GM21723 (cell line): ENCODE data around the gene CCDC167.
"Not testable (repeated sequence)": the region's sequence is repeated elsewhere in the genome, so short reads cannot be mapped to it uniquely, and the experiment has no call there.

Experiments
- ATAC-seq: cut with Tn5 transposase; IDR thresholded peaks from one replicate; pipeline ENCODE4 v1.9.1; 2021; ENCODE audit warnings: mild to moderate bottlenecking, moderate library complexity; ENCODE audit not compliant: unreplicated experiment

Gene CCDC167

GRCh38 chr6:37511910-37512399 lies 12.3 kb upstream of the CCDC167 start:
- ATAC-seq = no peak

- no peak for ATAC-seq
Observed at GRCh38 chr6:37511201-37511600, 11.5 kb upstream of the CCDC167 start.

GRCh38 chr6:37507690-37508421 lies 8.2 kb upstream of the CCDC167 start:
- ATAC-seq = no peak

GRCh38 chr6:37507077-37507476 lies 7.4 kb upstream of the CCDC167 start:
- no peak for ATAC-seq

- ATAC-seq = no peak
Observed at GRCh38 chr6:37506479-37506878, 6.8 kb upstream of the CCDC167 start.

GRCh38 chr6:37504024-37504423 lies 4.3 kb upstream of the CCDC167 start:
- ATAC-seq = no peak

GRCh38 chr6:37503309-37503965 lies 3.7 kb upstream of the CCDC167 start:
- no peak for ATAC-seq

- no peak for ATAC-seq
Observed at GRCh38 chr6:37502703-37503291, 3.1 kb upstream of the CCDC167 start.

GRCh38 chr6:37501632-37502491 lies 2.2 kb upstream of the CCDC167 start:
- ATAC-seq = no peak

- ATAC-seq = not testable (repeated sequence)
Observed at GRCh38 chr6:37500904-37501303, 1.2 kb upstream of the CCDC167 start.

- ATAC-seq = no peak
Observed at GRCh38 chr6:37500294-37500608, 558 bp upstream of the CCDC167 start.

GRCh38 chr6:37496951-37497885 lies 2.5 kb downstream of the CCDC167 start:
- ATAC-seq = no peak

GRCh38 chr6:37495244-37495934 lies 4.3 kb downstream of the CCDC167 start:
- ATAC-seq = no peak

- no peak for ATAC-seq
Observed at GRCh38 chr6:37493661-37493995, 6.1 kb downstream of the CCDC167 start.

- no peak for ATAC-seq
Observed at GRCh38 chr6:37492991-37493660, 6.6 kb downstream of the CCDC167 start.

- no peak for ATAC-seq
Observed at GRCh38 chr6:37492236-37492972, 7.3 kb downstream of the CCDC167 start.

GRCh38 chr6:37491830-37492208 lies 7.9 kb downstream of the CCDC167 start:
- no peak for ATAC-seq

GRCh38 chr6:37491171-37491829 lies 8.4 kb downstream of the CCDC167 start:
- ATAC-seq = no peak
